ENCODE measurements around the gene FBN1.

FBN1 gene

GRCh38 chr15:48555241-48555881 is 90.1 kb downstream of the FBN1 start:
- DNase-seq (ENCODE audit: extremely low spot score): no peak
- no peak for TF ChIP-seq CTCF (IDR thresholded peaks at IDR 0.05; ENCODE audit: control extremely low read depth, extremely low read depth, low read depth, missing control alignments)
- ChIA-PET CTCF (interaction anchor here (1.0 to 2.8 kb wide), 3 partner anchors 10 to 19 kb away, joined by 3 to 7 read pairs (median 5); no protein-coding TSS in a partner anchor), POLR2A (no interaction called here)

- ChIA-PET POLR2A (no interaction called here), CTCF (interaction anchor here (0.8 to 2.8 kb wide), 2 partner anchors 16 to 25 kb away, joined by 3 to 7 read pairs; no protein-coding TSS in a partner anchor)
- TF ChIP-seq CTCF (IDR thresholded peaks at IDR 0.05; ENCODE audit: control extremely low read depth, extremely low read depth, low read depth, missing control alignments): no peak
- no peak for DNase-seq (ENCODE audit: extremely low spot score)
Observed at GRCh38 chr15:48554112-48554511, 91.4 kb downstream of the FBN1 start.

DNA sequence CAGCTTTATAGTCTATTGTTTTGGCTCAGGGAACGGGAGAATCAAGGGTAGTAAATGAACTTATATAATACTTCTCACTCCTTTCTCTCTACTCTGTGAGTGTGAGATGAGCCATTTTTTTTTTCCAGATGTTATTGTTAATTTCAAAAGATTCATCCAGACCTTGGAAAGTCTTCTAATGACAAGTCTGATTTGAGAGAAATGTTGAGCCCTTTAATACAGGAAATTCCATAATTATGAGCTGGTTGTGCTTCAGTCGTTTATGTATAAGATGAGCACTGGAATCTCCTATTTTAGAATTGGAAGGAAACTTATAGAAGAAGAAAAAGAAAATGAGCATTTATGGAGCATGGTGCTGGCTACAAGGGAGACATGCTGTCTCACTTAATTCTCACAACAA is 92.0 kb downstream of the FBN1 start:
- POLR2A ChIA-PET: no interaction called here
- no peak for TF ChIP-seq CTCF (IDR thresholded peaks at IDR 0.05; ENCODE audit: control extremely low read depth, extremely low read depth, low read depth, missing control alignments)
- DNase-seq (ENCODE audit: extremely low spot score): no peak
- CTCF ChIA-PET: interaction anchor here (2.8 kb wide), 1 partner anchor 15 kb away, joined by 7 read pairs; no protein-coding TSS in a partner anchor

- CTCF ChIA-PET: no interaction called here
- POLR2A ChIA-PET: no interaction called here
- no peak for DNase-seq (ENCODE audit: extremely low spot score)
- TF ChIP-seq CTCF (IDR thresholded peaks at IDR 0.05; ENCODE audit: control extremely low read depth, extremely low read depth, low read depth, missing control alignments): no peak
Observed at GRCh38 chr15:48550822-48551525, 94.5 kb downstream of the FBN1 start.

DNA sequence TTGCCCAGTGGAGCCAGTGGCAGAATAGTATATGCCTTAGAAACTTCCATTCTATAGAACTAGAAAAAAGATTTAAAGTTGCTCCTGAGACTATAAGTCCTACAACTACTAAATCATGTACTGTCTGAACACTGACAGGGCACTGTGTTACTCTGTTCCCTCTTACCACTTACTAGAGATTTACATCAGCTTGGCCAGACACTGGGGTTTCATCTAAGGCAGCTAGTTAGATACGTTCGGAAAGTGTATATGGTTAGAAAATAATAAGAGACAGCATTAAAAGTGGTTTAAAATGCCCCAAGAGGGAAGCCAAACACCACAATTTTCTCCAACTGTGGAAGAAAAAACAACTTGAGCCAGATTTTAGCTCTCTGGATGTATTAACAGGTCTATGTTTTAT is 97.1 kb downstream of the FBN1 start:
- no peak for TF ChIP-seq CTCF (IDR thresholded peaks at IDR 0.05; ENCODE audit: control extremely low read depth, extremely low read depth, low read depth, missing control alignments)
- POLR2A ChIA-PET: no interaction called here

DNA sequence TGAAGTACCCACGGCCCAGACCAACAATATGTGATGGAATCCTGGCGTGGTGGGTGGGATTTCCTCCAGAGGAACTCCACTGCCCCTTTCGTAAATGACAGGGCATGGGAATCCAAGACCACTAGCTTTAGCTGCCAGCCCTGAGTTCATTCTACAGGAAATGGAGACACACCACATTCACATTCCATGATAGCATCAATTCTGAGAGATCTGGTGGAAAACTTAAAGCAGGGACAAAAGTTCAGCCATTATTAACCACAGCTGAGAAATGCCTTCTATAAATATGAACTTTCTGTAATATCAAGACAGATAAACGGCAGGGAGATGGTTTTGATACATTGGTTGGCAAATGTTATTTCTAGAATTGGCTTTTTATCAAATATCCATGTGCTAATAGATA is 98.2 kb downstream of the FBN1 start:
- TF ChIP-seq CTCF (IDR thresholded peaks at IDR 0.05; ENCODE audit: control extremely low read depth, extremely low read depth, low read depth, missing control alignments): no peak
- ChIA-PET POLR2A (no interaction called here), CTCF (interaction anchor here (1.0 kb wide), 1 partner anchor 10 kb away, joined by 3 read pairs; no protein-coding TSS in a partner anchor)
- no peak for DNase-seq (ENCODE audit: extremely low spot score)

More for the DNA sequence above, 97.1 kb downstream of the FBN1 start:
- CTCF ChIA-PET: interaction anchor here (1.2 to 1.6 kb wide), 2 partner anchors 9 to 14 kb away, joined by 3 read pairs; no protein-coding TSS in a partner anchor
- no peak for DNase-seq (ENCODE audit: extremely low spot score)

Measured in GM10248 (cell line).